ENCODE results near the gene VSX1.

DNA sequence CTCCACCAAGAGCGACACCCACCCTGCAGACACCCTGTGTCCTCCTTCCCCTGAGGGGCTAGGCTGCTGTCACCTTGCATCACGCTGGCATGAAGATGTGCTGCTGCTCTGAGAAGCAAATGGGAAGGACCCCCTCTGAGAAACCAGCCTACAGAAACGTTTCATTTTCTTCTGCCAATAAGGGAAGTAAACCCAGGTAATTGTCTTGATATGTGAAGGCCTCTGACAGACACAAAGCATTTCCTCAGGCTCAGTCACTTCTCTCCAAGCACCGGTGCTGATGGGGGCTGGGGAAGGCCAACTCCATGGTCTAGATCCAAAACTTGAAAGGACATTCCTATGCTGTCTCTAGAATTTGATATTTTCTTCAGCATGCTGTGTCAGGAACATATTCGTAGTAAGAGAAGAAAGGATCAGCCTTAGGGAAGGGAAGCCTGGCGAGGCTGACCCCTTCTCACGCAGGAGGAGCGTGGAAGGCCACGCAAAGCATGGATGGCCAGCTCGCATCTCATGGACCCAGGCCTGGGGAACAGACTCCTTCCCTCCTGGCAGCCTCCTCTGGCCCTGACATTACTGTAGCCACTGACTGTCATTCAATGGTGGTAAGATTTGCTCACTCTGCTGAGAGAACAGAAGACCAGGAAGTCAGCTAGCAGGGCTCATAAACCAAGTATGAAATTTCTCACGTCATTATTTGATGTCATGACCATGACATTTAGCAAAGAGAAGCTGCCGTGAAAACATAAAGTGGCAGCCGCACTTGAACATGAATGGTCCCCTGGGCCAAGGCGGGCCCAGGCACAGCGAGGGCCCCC, 44.4 kb downstream of the VSX1 start:
- no peak for TF ChIP-seq EZH2 (IDR thresholded peaks at IDR 0.05; ENCODE audit: low read length)
- TF ChIP-seq, protein P1, sequence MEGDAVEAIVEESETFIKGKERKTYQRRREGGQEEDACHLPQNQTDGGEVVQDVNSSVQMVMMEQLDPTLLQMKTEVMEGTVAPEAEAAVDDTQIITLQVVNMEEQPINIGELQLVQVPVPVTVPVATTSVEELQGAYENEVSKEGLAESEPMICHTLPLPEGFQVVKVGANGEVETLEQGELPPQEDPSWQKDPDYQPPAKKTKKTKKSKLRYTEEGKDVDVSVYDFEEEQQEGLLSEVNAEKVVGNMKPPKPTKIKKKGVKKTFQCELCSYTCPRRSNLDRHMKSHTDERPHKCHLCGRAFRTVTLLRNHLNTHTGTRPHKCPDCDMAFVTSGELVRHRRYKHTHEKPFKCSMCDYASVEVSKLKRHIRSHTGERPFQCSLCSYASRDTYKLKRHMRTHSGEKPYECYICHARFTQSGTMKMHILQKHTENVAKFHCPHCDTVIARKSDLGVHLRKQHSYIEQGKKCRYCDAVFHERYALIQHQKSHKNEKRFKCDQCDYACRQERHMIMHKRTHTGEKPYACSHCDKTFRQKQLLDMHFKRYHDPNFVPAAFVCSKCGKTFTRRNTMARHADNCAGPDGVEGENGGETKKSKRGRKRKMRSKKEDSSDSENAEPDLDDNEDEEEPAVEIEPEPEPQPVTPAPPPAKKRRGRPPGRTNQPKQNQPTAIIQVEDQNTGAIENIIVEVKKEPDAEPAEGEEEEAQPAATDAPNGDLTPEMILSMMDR (optimal IDR thresholded peaks at IDR 0.05 in 1 of 3, IDR thresholded peaks at IDR 0.05 in 1 of 3, conservative IDR thresholded peaks at IDR 0.05 in 1 of 3; ENCODE audit: extremely low read depth in 1 of 3, insufficient read depth in 2 of 3, low read length in 3 of 3), result no peak
